GM21526 (cell line): ENCODE results near the gene KRT74.

Source experiments
- ATAC-seq: cut with Tn5 transposase; IDR thresholded peaks from one replicate; pipeline ENCODE4 v1.9.1; 2021; ENCODE audit warnings: moderate library complexity; ENCODE audit not compliant: unreplicated experiment, low FRiP score

Gene KRT74

GRCh38 chr12:52577316-52577715 is 3.7 kb upstream of the KRT74 start:
- ATAC-seq: no peak

GRCh38 chr12:52575948-52576347 is 2.3 kb upstream of the KRT74 start:
- no peak for ATAC-seq

GRCh38 chr12:52575256-52575655 is 1.6 kb upstream of the KRT74 start:
- no peak for ATAC-seq

GRCh38 chr12:52573306-52573705 is 337 bp downstream of the KRT74 start:
- ATAC-seq: no peak

GRCh38 chr12:52570511-52570910 is 3.1 kb downstream of the KRT74 start:
- ATAC-seq: no peak

GRCh38 chr12:52568111-52568510 is 5.5 kb downstream of the KRT74 start:
- ATAC-seq: no peak

- ATAC-seq: no peak
These were observed 6.8 kb downstream of the KRT74 start for GRCh38 chr12:52566847-52567291.

- ATAC-seq: no peak
These were observed 9.1 kb downstream of the KRT74 start for GRCh38 chr12:52564582-52564981.

- no peak for ATAC-seq
These were observed 11.7 kb downstream of the KRT74 start for GRCh38 chr12:52561880-52562449.

- ATAC-seq: no peak
These were observed 13.7 kb downstream of the KRT74 start for GRCh38 chr12:52559979-52560378.

- no peak for ATAC-seq
These were observed 14.7 kb downstream of the KRT74 start for GRCh38 chr12:52558781-52559445.

- ATAC-seq: no peak
These were observed 16.2 kb downstream of the KRT74 start for GRCh38 chr12:52557476-52557875.

GRCh38 chr12:52555577-52555976 is 18.1 kb downstream of the KRT74 start:
- no peak for ATAC-seq

- no peak for ATAC-seq
These were observed 20.9 kb downstream of the KRT74 start, which contains the start of gene KRT71 for GRCh38 chr12:52552681-52553195. Gene KRT71 (minus strand): TSS chr12:52553145. CDS start chr12:52553077, 68 bp downstream.

- no peak for ATAC-seq
These were observed 21.6 kb downstream of the KRT74 start for GRCh38 chr12:52552055-52552454.

- ATAC-seq: no peak
These were observed 22.3 kb downstream of the KRT74 start for GRCh38 chr12:52551216-52551865.

GRCh38 chr12:52546126-52546525 is 27.5 kb downstream of the KRT74 start:
- ATAC-seq: no peak

- ATAC-seq: no peak
These were observed 29.4 kb downstream of the KRT74 start for GRCh38 chr12:52543985-52544883.

GRCh38 chr12:52542785-52543318 is 30.8 kb downstream of the KRT74 start:
- no peak for ATAC-seq

GRCh38 chr12:52542157-52542556 is 31.5 kb downstream of the KRT74 start:
- no peak for ATAC-seq
